ENCODE results near the gene ACOT7.

- TF ChIP-seq ZNF274 (IDR thresholded peaks at IDR 0.05; ENCODE audit: low read depth, low read length) (no peak), YY1 (IDR thresholded peaks at IDR 0.05; ENCODE audit: insufficient read depth, insufficient read length) (no peak), SUZ12 (IDR thresholded peaks at IDR 0.05; ENCODE audit: extremely low read depth, insufficient read depth, insufficient read length) (no peak)
Measured at GRCh38 chr1:6253380-6253779, 140.2 kb downstream of the ACOT7 start.
